ENCODE data around the gene DMXL1. TPM values are rescaled to one million over a fixed set of nuclear protein-coding genes. Genes with fewer than 3 reads are reported as not detected.

DMXL1 gene
- total and polyA plus RNA-seq, 2 experiments from 2014 or later, result 28.4 to 41.7 TPM

DNA sequence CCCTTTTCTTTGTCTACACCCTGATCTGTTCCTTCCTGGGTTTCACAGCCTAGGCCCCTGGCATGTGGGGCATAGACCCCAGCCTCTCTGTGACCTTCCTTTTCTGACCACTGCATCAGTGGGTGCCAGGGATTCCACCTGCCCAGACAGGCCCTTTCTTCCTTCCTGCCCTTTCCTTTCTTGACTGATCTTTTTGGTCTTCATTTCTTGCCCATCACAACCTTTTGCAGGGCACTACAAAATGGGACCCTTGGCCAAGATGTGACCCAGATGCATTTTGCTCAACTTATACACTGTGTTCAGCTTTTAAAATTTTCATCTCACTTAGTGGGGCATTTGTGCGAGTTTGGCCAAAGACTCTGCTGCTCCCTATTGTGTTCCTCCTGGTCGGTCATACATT lies 211.7 kb downstream of the DMXL1 start:
- no peak for ATAC-seq
- Histone ChIP-seq H3K36me3 (ENCODE audit: insufficient read depth) (no peaks in the 10 kb centered on the region), H3K4me3 (no peak overlapping the region), H3K4me2 (no peak overlapping the region), H3K27ac (ENCODE audit: low read depth) (no peak overlapping the region), H3K9me2 (ENCODE audit: insufficient read depth) (no peaks in the 10 kb centered on the region), H4K20me1 (replicated peaks; ENCODE audit: insufficient read depth) (no peaks in the 10 kb centered on the region), H3K4me1 (ENCODE audit: insufficient read depth) (no peaks in the 10 kb centered on the region), H3F3A (replicated peaks; ENCODE audit: low read depth) (no peaks in the 10 kb centered on the region), H3K79me2 (replicated peaks; ENCODE audit: insufficient read depth) (no peaks in the 10 kb centered on the region), H2AFZ (no peak overlapping the region), H3K27me3 (ENCODE audit: insufficient read depth) (no peaks in the 10 kb centered on the region)
- DNase-seq (ENCODE audit: low spot score), result no peak
- TF ChIP-seq JUNB (IDR thresholded peaks at IDR 0.05; ENCODE audit: unreplicated experiment) (no peak), CREB1 (CRISPR knock-in tag; IDR thresholded peaks at IDR 0.05; ENCODE audit: low read depth) (no peak), ZNF331 (CRISPR knock-in tag; IDR thresholded peaks at IDR 0.05; ENCODE audit: low read depth) (no peak), ZNF114 (CRISPR knock-in tag; IDR thresholded peaks at IDR 0.05) (no peak), NANOG (IDR thresholded peaks at IDR 0.05; ENCODE audit: borderline replicate concordance) (no peak), ZNF462 (CRISPR knock-in tag; IDR thresholded peaks at IDR 0.05) (no peak), STAT1 (IDR thresholded peaks at IDR 0.05; ENCODE audit: unreplicated experiment) (no peak), ETS1 (IDR thresholded peaks at IDR 0.05) (no peak), EZH2 (IDR thresholded peaks at IDR 0.05; ENCODE audit: low read depth, unreplicated experiment) (no peak), EZH2phosphoT487 (IDR thresholded peaks at IDR 0.05; ENCODE audit: unreplicated experiment) (no peak), POLR2AphosphoS5 (IDR thresholded peaks at IDR 0.05; ENCODE audit: low read depth) (no peak)
- TF ChIP-seq, protein P1, sequence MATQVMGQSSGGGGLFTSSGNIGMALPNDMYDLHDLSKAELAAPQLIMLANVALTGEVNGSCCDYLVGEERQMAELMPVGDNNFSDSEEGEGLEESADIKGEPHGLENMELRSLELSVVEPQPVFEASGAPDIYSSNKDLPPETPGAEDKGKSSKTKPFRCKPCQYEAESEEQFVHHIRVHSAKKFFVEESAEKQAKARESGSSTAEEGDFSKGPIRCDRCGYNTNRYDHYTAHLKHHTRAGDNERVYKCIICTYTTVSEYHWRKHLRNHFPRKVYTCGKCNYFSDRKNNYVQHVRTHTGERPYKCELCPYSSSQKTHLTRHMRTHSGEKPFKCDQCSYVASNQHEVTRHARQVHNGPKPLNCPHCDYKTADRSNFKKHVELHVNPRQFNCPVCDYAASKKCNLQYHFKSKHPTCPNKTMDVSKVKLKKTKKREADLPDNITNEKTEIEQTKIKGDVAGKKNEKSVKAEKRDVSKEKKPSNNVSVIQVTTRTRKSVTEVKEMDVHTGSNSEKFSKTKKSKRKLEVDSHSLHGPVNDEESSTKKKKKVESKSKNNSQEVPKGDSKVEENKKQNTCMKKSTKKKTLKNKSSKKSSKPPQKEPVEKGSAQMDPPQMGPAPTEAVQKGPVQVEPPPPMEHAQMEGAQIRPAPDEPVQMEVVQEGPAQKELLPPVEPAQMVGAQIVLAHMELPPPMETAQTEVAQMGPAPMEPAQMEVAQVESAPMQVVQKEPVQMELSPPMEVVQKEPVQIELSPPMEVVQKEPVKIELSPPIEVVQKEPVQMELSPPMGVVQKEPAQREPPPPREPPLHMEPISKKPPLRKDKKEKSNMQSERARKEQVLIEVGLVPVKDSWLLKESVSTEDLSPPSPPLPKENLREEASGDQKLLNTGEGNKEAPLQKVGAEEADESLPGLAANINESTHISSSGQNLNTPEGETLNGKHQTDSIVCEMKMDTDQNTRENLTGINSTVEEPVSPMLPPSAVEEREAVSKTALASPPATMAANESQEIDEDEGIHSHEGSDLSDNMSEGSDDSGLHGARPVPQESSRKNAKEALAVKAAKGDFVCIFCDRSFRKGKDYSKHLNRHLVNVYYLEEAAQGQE (IDR thresholded peaks at IDR 0.05; ENCODE audit: unreplicated experiment), result no peak
- TF ChIP-seq, protein P2, sequence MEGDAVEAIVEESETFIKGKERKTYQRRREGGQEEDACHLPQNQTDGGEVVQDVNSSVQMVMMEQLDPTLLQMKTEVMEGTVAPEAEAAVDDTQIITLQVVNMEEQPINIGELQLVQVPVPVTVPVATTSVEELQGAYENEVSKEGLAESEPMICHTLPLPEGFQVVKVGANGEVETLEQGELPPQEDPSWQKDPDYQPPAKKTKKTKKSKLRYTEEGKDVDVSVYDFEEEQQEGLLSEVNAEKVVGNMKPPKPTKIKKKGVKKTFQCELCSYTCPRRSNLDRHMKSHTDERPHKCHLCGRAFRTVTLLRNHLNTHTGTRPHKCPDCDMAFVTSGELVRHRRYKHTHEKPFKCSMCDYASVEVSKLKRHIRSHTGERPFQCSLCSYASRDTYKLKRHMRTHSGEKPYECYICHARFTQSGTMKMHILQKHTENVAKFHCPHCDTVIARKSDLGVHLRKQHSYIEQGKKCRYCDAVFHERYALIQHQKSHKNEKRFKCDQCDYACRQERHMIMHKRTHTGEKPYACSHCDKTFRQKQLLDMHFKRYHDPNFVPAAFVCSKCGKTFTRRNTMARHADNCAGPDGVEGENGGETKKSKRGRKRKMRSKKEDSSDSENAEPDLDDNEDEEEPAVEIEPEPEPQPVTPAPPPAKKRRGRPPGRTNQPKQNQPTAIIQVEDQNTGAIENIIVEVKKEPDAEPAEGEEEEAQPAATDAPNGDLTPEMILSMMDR (conservative IDR thresholded peaks at IDR 0.05; ENCODE audit: low read depth in 2 of 2), result no peak
- Mint-ChIP-seq H3K9me3 (no peaks in the 10 kb centered on the region), H3K27me3 (ENCODE audit: insufficient read depth, low read depth, poor library complexity) (peaks cover 4% of the 10 kb centered on the region), H3K27ac (no peak overlapping the region; the same call in 1 of the 2 replicates), H3K36me3 (ENCODE audit: low read depth) (no peaks in the 10 kb centered on the region), H3K4me3 (no peak overlapping the region), H3K4me1 (peaks cover 7% of the 10 kb centered on the region)
